Measurements from ENCODE around the gene DMXL2. TPM values are rescaled to one million over a fixed set of nuclear protein-coding genes. Genes with fewer than 3 reads are reported as not detected.
"Not testable (repeated sequence)": the region's sequence is repeated elsewhere in the genome, so short reads cannot be mapped to it uniquely, and the experiment has no call there.

Gene DMXL2
- total RNA-seq, 1 experiment from 2014 or later = 29.8 TPM

- no peaks in the 10 kb centered on the region for H3K27me3 ChIP-seq (ENCODE audit: insufficient read depth, low read depth)
- peaks cover 4% of the 10 kb centered on the region; the same call in 1 of the 2 replicates for H3K36me3 ChIP-seq (ENCODE audit: low read depth)
- no peaks in the 10 kb centered on the region for H4K20me1 ChIP-seq (ENCODE audit: insufficient read depth)
- ChIA-PET POLR2A (ENCODE audit: unreplicated experiment) (interaction anchor here (0.7 kb wide), 1 partner anchor 802 kb away, joined by 5 read pairs; no protein-coding TSS in a partner anchor), CTCF (no interaction called here)
- H3K4me2 ChIP-seq = no peak overlapping the region
- no peaks in the 10 kb centered on the region for H3K79me2 ChIP-seq (ENCODE audit: low read depth)
- BruUV-seq (replicated peaks) = no TSS peak
- H3K4me3 ChIP-seq = no peak overlapping the region
- intact Hi-C loops (cut with micrococcal nuclease; ENCODE audit: unreplicated experiment) = no loop called here
- peaks cover 24% of the 10 kb centered on the region for H3K4me1 ChIP-seq (replicated peaks; ENCODE audit: insufficient read depth)
- no peaks in the 10 kb centered on the region for H3K9me3 ChIP-seq (ENCODE audit: insufficient read depth, low read depth)
- H3F3A ChIP-seq (ENCODE audit: insufficient read depth, low read depth) = peaks cover 13% of the 10 kb centered on the region
- no peak overlapping the region for H2AFZ ChIP-seq
- no peak for DNase-seq
- TF ChIP-seq EZH2 (IDR thresholded peaks at IDR 0.05; ENCODE audit: low read depth) = no peak
- TF ChIP-seq, protein P1, sequence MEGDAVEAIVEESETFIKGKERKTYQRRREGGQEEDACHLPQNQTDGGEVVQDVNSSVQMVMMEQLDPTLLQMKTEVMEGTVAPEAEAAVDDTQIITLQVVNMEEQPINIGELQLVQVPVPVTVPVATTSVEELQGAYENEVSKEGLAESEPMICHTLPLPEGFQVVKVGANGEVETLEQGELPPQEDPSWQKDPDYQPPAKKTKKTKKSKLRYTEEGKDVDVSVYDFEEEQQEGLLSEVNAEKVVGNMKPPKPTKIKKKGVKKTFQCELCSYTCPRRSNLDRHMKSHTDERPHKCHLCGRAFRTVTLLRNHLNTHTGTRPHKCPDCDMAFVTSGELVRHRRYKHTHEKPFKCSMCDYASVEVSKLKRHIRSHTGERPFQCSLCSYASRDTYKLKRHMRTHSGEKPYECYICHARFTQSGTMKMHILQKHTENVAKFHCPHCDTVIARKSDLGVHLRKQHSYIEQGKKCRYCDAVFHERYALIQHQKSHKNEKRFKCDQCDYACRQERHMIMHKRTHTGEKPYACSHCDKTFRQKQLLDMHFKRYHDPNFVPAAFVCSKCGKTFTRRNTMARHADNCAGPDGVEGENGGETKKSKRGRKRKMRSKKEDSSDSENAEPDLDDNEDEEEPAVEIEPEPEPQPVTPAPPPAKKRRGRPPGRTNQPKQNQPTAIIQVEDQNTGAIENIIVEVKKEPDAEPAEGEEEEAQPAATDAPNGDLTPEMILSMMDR (conservative IDR thresholded peaks at IDR 0.05) = no peak
- H3K9me2 ChIP-seq (ENCODE audit: insufficient read depth) = no peaks in the 10 kb centered on the region
- H3K27ac ChIP-seq = no peak overlapping the region
Measured at GRCh38 chr15:51447855-51448621, 174.5 kb downstream of the DMXL2 start.

GRCh38 chr15:51446029-51446744 is 176.4 kb downstream of the DMXL2 start:
- H3K9me3 ChIP-seq (ENCODE audit: insufficient read depth, low read depth); BruUV-seq (replicated peaks); H2AFZ ChIP-seq; H3K9me2 ChIP-seq (ENCODE audit: insufficient read depth); H3K79me2 ChIP-seq (ENCODE audit: low read depth); H3K4me3 ChIP-seq; H3K36me3 ChIP-seq (ENCODE audit: low read depth); POLR2A ChIA-PET (ENCODE audit: unreplicated experiment); intact Hi-C loops (cut with micrococcal nuclease; ENCODE audit: unreplicated experiment); H3K27ac ChIP-seq; H4K20me1 ChIP-seq (ENCODE audit: insufficient read depth); H3K4me2 ChIP-seq; H3K27me3 ChIP-seq (ENCODE audit: insufficient read depth, low read depth): not testable (repeated sequence)
- DNase-seq = peak; percentile 38 to 44
- peaks cover 13% of the 10 kb centered on the region for H3F3A ChIP-seq (ENCODE audit: insufficient read depth, low read depth)
- H3K4me1 ChIP-seq (replicated peaks; ENCODE audit: insufficient read depth) = peaks cover 24% of the 10 kb centered on the region
- CTCF ChIA-PET = interaction anchor here (0.6 kb wide), 1 partner anchor 66 kb away, joined by 3 read pairs; no protein-coding TSS in a partner anchor

GRCh38 chr15:51444807-51445206 is 177.8 kb downstream of the DMXL2 start:
- ChIA-PET CTCF (no interaction called here), POLR2A (ENCODE audit: unreplicated experiment) (no interaction called here)
- Histone ChIP-seq H3K4me2 (no peak overlapping the region), H4K20me1 (ENCODE audit: insufficient read depth) (no peaks in the 10 kb centered on the region), H3K9me3 (ENCODE audit: insufficient read depth, low read depth) (no peaks in the 10 kb centered on the region), H2AFZ (no peak overlapping the region), H3K27ac (no peak overlapping the region), H3F3A (ENCODE audit: insufficient read depth, low read depth) (peaks cover 5% of the 10 kb centered on the region), H3K9me2 (ENCODE audit: insufficient read depth) (no peaks in the 10 kb centered on the region), H3K79me2 (ENCODE audit: low read depth) (no peaks in the 10 kb centered on the region), H3K36me3 (ENCODE audit: low read depth) (peaks cover 4% of the 10 kb centered on the region; the same call in 1 of the 2 replicates), H3K4me1 (replicated peaks; ENCODE audit: insufficient read depth) (peaks cover 10% of the 10 kb centered on the region), H3K27me3 (ENCODE audit: insufficient read depth, low read depth) (no peaks in the 10 kb centered on the region), H3K4me3 (no peak overlapping the region)
- TF ChIP-seq, protein P1 (conservative IDR thresholded peaks at IDR 0.05) = no peak
- TF ChIP-seq EZH2 (IDR thresholded peaks at IDR 0.05; ENCODE audit: low read depth) = no peak
- no peak for DNase-seq
- intact Hi-C loops (cut with micrococcal nuclease; ENCODE audit: unreplicated experiment) = no loop called here
- BruUV-seq (replicated peaks) = no TSS peak
